RWPE1 (cell line): Measurements from ENCODE around the gene MED13L.
A peak's percentile ranks its signal among the peaks of the same experiment; 100 is the strongest.

Source experiments
- CTCF ChIA-PET: fragments of 350-600 bp; sonication (Branson Sonifier 250); formaldehyde crosslinking; extraction: SDS; loops from one replicate; lab custom pipeline; 2021; lab: Yijun Ruan, JAX
- POLR2A ChIA-PET: fragments of 400-600 bp; formaldehyde crosslinking; extraction: SDS; loops from one replicate; lab custom pipeline; 2020; ENCODE audit warnings: antibody characterized with exemption; ENCODE audit not compliant: low non-redundant PET; lab: Yijun Ruan, JAX
- DNase-seq: peaks from one replicate; pipeline ENCODE4 v3.0.0; 2012; ENCODE audit warnings: low spot score
- H3K27ac ChIP-seq: fragments of 450-650 bp; 2 replicates; pipeline ENCODE4 v1.5.1; 2017
- TF ChIP-seq, protein P1 (sequence below): fragments of 450-650 bp; conservative IDR thresholded peaks from 2 replicates; pipeline ENCODE4 v1.5.1; 2017; ENCODE audit warnings: low read depth, mild to moderate bottlenecking

Gene MED13L

DNA sequence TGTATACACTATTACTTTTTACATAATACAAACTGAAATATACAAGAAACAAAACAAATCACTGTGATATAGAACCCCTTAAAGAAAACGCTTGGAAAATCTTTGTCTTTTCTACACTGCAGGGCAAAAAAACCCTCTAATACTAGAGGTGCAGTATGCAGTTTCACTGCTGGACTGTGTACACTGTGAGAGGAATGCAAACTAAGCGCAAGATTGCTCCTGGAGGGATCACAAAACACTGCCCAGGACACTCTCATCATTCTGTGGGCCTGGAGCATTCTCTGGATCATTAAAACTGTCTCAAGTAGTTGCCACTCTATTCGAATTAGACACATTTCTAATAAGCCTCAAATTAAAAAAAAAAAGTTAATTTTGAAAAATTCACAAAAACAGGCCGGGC is 217.6 kb downstream of the MED13L start:
- DNase-seq = no peak
- no peak overlapping the region for H3K27ac ChIP-seq
- TF ChIP-seq, protein P1, sequence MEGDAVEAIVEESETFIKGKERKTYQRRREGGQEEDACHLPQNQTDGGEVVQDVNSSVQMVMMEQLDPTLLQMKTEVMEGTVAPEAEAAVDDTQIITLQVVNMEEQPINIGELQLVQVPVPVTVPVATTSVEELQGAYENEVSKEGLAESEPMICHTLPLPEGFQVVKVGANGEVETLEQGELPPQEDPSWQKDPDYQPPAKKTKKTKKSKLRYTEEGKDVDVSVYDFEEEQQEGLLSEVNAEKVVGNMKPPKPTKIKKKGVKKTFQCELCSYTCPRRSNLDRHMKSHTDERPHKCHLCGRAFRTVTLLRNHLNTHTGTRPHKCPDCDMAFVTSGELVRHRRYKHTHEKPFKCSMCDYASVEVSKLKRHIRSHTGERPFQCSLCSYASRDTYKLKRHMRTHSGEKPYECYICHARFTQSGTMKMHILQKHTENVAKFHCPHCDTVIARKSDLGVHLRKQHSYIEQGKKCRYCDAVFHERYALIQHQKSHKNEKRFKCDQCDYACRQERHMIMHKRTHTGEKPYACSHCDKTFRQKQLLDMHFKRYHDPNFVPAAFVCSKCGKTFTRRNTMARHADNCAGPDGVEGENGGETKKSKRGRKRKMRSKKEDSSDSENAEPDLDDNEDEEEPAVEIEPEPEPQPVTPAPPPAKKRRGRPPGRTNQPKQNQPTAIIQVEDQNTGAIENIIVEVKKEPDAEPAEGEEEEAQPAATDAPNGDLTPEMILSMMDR = no peak
- ChIA-PET CTCF (no interaction called here), POLR2A (no interaction called here)

DNA sequence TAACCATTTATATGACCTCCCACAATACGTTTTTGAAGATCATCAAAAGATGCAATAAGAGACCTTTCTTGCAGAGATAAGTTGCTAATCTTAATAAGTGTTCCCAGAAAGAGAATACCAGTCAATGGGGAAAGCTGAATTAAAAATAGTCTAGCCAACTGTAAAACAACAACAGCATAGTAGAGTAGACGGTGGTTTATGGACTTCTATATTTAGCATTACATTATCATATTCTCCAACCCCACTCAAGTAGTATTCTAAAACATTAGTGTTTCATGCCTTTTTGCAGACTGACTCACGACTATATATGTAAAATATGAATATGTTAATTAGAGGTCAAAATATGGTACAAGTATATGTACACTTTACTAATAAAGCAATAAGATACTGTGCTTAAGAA is 218.9 kb downstream of the MED13L start:
- POLR2A ChIA-PET = no interaction called here
- TF ChIP-seq, protein P1 = no peak
- H3K27ac ChIP-seq = no peak overlapping the region
- DNase-seq = no peak
- CTCF ChIA-PET = no interaction called here

DNA sequence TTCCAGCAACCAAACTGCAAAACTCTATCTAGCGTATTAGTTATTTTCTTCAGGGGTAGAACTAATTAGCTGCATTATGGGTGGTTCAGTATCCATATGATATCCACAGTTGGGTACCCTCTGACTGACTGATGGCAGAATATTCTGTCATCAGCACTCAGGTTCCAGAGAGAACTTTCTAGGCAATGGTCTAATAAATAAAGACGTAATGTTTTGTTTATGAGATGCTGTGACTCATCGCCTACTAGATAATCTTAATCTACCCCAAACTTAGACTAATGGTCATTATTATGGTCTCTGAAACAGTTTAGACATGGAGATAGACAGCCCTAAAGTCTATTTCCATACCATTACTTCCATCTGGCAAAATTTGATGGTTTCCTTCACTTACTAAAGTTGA is 220.1 kb downstream of the MED13L start:
- no peak overlapping the region for H3K27ac ChIP-seq
- DNase-seq = no peak
- TF ChIP-seq, protein P1 = no peak
- ChIA-PET POLR2A (no interaction called here), CTCF (interaction anchor here (0.6 kb wide), 1 partner anchor 11 kb away, joined by 4 read pairs; no protein-coding TSS in a partner anchor)

DNA sequence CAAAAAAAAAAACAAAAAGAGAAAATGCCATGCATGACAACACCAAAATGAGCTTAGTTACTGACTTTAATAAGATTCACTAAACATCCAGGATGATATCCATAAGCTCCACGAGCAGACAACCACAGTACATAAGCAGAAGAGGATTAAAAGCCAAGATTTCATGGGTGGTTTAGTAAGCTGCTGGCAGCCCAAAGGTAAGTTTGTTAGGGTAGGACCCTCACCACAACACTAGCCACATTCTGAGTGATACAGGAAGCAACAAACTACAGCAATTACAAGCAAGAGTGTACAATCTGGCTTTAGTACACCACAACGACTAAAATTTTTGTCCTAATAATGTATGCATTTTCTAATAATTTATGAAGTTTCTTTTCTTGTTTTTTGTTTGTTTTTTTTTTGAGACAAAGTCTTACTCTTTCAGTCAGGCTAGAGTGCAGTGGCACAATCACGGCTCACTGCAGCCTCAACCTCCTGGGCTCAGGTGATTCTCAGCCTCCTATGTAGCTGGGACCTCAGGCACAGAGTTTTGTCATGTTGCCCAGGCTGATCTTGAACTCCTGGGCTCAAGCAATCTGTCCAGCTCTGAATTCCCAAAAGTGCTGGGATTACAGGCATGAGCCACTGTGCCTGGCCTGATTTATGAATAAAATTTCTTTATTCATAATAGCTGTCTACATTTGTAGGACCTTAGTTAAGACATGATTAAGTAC is 221.4 kb downstream of the MED13L start:
- DNase-seq = no peak
- ChIA-PET POLR2A (no interaction called here), CTCF (interaction anchor here (0.6 kb wide), 2 partner anchors 18 to 1109 kb away, joined by 3 to 5 read pairs; no protein-coding TSS in a partner anchor)
- no peak overlapping the region for H3K27ac ChIP-seq
- TF ChIP-seq, protein P1 = no peak

DNA sequence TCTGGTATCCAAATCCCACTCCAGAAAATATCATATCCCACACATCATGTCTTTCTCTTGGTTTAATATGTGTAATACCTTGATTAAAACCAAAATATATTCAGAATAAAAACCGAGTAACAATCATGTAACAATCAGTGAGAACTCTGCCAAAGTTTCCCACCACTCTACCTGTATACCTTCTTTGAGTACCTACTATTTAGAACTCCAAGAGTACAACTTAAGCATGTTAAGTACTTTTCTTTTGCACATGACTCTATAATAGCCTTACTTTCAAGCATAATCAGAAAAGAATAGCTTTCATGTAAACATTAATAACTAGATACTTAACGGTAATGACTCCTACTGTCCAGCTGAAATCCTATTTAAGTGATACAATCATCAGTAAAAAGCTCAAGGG is 223.2 kb downstream of the MED13L start:
- no peak for DNase-seq
- TF ChIP-seq, protein P1 = no peak
- POLR2A ChIA-PET = no interaction called here
- CTCF ChIA-PET = no interaction called here
- no peak overlapping the region for H3K27ac ChIP-seq

DNA sequence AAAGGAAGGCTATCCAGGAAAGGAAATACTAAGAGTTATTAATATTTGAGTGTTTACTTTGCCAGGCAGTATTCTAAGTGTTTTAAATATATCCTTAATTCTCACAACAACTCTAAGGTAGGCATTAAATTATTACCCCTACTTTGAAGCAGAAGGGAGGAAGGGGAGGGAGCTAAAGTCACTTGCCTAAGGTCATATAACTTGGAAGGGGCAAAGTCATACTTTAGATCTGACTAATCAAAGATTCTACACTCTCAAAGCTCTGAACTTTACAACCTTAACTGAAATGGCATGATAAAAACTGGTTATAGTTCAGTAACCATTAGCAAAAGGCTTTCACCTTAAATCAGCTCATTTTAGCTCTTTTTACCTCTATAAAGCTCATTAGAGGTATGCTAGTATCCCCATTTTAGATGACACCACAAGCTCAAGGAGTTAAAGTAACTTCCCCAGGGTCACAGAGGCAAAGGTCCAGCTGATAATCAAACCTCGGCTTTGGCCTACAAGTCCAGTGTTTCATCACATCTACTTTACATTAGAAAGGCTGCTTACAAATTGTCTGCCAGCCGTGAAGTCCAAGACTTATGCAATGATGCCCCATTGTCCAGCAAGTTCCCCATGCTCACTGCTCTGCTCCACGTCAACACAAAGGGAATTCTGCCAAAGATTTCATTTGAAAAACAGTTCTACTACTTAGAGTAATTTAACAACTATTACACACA is 223.9 kb downstream of the MED13L start:
- ChIA-PET POLR2A (no interaction called here), CTCF (interaction anchor here (0.6 kb wide), 1 partner anchor 1060 kb away, joined by 6 read pairs; no protein-coding TSS in a partner anchor)
- TF ChIP-seq, protein P1 = no peak
- no peak overlapping the region for H3K27ac ChIP-seq
- DNase-seq = peak; percentile 7
